PC-9 (cell line): ENCODE measurements around the gene KRT79. TPM values are rescaled to one million over a fixed set of nuclear protein-coding genes. Genes with fewer than 3 reads are reported as not detected.
A peak's percentile ranks its signal among the peaks of the same experiment; 100 is the strongest.

Experiments used
- BruUV-seq: library from RNA; stranded (reverse); fragments of 400-500 nt; replicated peaks from 2 replicates; lab custom pipeline; 2021; lab: Mats Ljungman, UMichigan
- CTCF ChIA-PET: fragments of 300-600 bp; sonication (Branson Sonifier 250); formaldehyde crosslinking; loops from one replicate; lab custom pipeline; 2022; ENCODE audit warnings: antibody characterized with exemption; lab: Charles Lee
- POLR2A ChIA-PET: fragments of 300-600 bp; sonication (Branson Sonifier 250); formaldehyde crosslinking; loops from one replicate; lab custom pipeline; 2022; ENCODE audit warnings: antibody characterized with exemption; ENCODE audit not compliant: unreplicated experiment; lab: Charles Lee
- DNase-seq, 2 experiments: peaks; one replicate each; pipeline versions ENCODE4 v3.0.0 to v3.0.0-alpha.2; 2015 to 2022; ENCODE audit warnings: mixed read lengths in 1 of 2
- H2AFZ ChIP-seq: fragments of 200-600 bp; sonication (generic); 2 replicates; pipeline ENCODE4 v1.8.1; 2017; ENCODE audit warnings: antibody characterized with exemption
- H3F3A ChIP-seq: fragments of 200-600 bp; sonication (generic); 2 replicates; pipeline ENCODE4 v1.8.1; 2017; ENCODE audit warnings: antibody characterized with exemption, mild to moderate bottlenecking, low read depth; ENCODE audit not compliant: insufficient read depth
- H3K27ac ChIP-seq: fragments of 200-600 bp; sonication (generic); 2 replicates; pipeline ENCODE4 v1.6.1; 2016; ENCODE audit warnings: mixed run types
- H3K27me3 ChIP-seq: fragments of 200-600 bp; sonication (generic); 2 replicates; pipeline ENCODE4 v1.6.1; 2016; ENCODE audit warnings: low read depth, mixed run types; ENCODE audit not compliant: insufficient read depth
- H3K36me3 ChIP-seq: fragments of 200-600 bp; sonication (generic); 2 replicates; pipeline ENCODE4 v1.6.1; 2016; ENCODE audit warnings: low read depth, mixed run types
- H3K4me1 ChIP-seq: fragments of 200-600 bp; sonication (generic); replicated peaks from 2 replicates; pipeline ENCODE4 v1.6.1; 2016; ENCODE audit warnings: mixed run types; ENCODE audit not compliant: insufficient read depth
- H3K4me2 ChIP-seq: fragments of 200-600 bp; sonication (generic); 2 replicates; pipeline ENCODE4 v1.6.1; 2017; ENCODE audit warnings: mixed run types
- H3K4me3 ChIP-seq: fragments of 200-600 bp; sonication (generic); 2 replicates; pipeline ENCODE4 v1.6.1; 2016; ENCODE audit warnings: mixed run types
- H3K79me2 ChIP-seq: fragments of 200-600 bp; sonication (generic); 2 replicates; pipeline ENCODE4 v1.6.1; 2017; ENCODE audit warnings: low read depth, mixed run types
- H3K9me2 ChIP-seq: fragments of 200-600 bp; sonication (generic); 2 replicates; pipeline ENCODE4 v1.8.1; 2017; ENCODE audit warnings: mild to moderate bottlenecking; ENCODE audit not compliant: insufficient read depth
- H3K9me3 ChIP-seq: fragments of 200-600 bp; sonication (generic); 2 replicates; pipeline ENCODE4 v1.8.1; 2016; ENCODE audit warnings: low read depth; ENCODE audit not compliant: insufficient read depth
- H4K20me1 ChIP-seq: fragments of 200-600 bp; sonication (generic); 2 replicates; pipeline ENCODE4 v1.8.1; 2017; ENCODE audit not compliant: insufficient read depth
- EZH2 ChIP-seq: fragments of 200-600 bp; sonication (generic); IDR thresholded peaks from 2 replicates; pipeline ENCODE4 v1.8.0; 2017; ENCODE audit warnings: antibody characterized with exemption, low read depth
- intact Hi-C: fragments of 100-400 bp; cut with micrococcal nuclease; formaldehyde crosslinking; loops from one replicate; pipeline ENCODE4 v1.10.0; 2022; ENCODE audit not compliant: unreplicated experiment
- total RNA-seq: library from RNA; stranded (reverse); gene quantifications from 2 replicates; pipeline ENCODE4 v1.2.3, GENCODE V29; 2021
- TF ChIP-seq, protein P1 (sequence below): fragments of 200-600 bp; sonication (generic); conservative IDR thresholded peaks from 2 replicates; pipeline ENCODE4 v1.6.1; 2017; ENCODE audit warnings: mixed run types, antibody characterized with exemption, mild to moderate bottlenecking, moderate library complexity

Gene KRT79
- total RNA-seq, 1 experiment from 2014 or later, result 0.28 TPM

DNA sequence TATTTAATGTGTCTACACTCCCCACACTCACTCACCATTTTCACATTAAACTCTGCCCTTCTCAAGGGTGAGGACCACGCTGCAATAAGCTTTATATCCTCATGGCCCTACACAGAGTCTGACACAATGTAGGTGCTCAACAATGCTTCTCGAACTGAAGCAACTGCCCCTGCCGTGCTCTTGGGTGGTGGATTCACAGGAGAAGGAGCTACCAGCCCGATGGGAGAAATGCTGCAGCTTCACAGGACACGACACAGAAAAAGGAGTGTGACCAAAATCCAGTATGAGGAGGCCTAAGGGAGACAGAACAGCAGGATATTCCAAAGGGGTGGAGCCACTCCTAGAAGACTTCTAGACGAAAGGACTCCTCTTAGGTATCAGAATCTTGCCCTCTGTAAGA is 31.7 kb downstream of the KRT79 start:
- H3K36me3 ChIP-seq, result no peaks in the 10 kb centered on the region
- CTCF ChIA-PET, result interaction anchor here (0.5 kb wide), 1 partner anchor 1465 kb away, joined by 4 read pairs; no protein-coding TSS in a partner anchor
- no peak overlapping the region for H3K4me2 ChIP-seq
- intact Hi-C loops, result no loop called here
- no peak for DNase-seq
- H3K27me3 ChIP-seq, result no peaks in the 10 kb centered on the region
- POLR2A ChIA-PET, result interaction anchor here (0.6 kb wide), 1 partner anchor 85 kb away, joined by 21 read pairs; no protein-coding TSS in a partner anchor
- H3K79me2 ChIP-seq, result no peaks in the 10 kb centered on the region
- H3K27ac ChIP-seq, result no peak overlapping the region
- no peak overlapping the region for H2AFZ ChIP-seq
- H3K9me2 ChIP-seq, result no peaks in the 10 kb centered on the region
- no peaks in the 10 kb centered on the region for H3K9me3 ChIP-seq
- TF ChIP-seq, protein P1, sequence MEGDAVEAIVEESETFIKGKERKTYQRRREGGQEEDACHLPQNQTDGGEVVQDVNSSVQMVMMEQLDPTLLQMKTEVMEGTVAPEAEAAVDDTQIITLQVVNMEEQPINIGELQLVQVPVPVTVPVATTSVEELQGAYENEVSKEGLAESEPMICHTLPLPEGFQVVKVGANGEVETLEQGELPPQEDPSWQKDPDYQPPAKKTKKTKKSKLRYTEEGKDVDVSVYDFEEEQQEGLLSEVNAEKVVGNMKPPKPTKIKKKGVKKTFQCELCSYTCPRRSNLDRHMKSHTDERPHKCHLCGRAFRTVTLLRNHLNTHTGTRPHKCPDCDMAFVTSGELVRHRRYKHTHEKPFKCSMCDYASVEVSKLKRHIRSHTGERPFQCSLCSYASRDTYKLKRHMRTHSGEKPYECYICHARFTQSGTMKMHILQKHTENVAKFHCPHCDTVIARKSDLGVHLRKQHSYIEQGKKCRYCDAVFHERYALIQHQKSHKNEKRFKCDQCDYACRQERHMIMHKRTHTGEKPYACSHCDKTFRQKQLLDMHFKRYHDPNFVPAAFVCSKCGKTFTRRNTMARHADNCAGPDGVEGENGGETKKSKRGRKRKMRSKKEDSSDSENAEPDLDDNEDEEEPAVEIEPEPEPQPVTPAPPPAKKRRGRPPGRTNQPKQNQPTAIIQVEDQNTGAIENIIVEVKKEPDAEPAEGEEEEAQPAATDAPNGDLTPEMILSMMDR, result no peak
- TF ChIP-seq EZH2, result no peak
- H3K4me1 ChIP-seq, result peaks cover 45% of the 10 kb centered on the region
- H3K4me3 ChIP-seq, result no peak overlapping the region
- no peaks in the 10 kb centered on the region for H4K20me1 ChIP-seq
- peaks cover 36% of the 10 kb centered on the region for H3F3A ChIP-seq
- no TSS peak for BruUV-seq

DNA sequence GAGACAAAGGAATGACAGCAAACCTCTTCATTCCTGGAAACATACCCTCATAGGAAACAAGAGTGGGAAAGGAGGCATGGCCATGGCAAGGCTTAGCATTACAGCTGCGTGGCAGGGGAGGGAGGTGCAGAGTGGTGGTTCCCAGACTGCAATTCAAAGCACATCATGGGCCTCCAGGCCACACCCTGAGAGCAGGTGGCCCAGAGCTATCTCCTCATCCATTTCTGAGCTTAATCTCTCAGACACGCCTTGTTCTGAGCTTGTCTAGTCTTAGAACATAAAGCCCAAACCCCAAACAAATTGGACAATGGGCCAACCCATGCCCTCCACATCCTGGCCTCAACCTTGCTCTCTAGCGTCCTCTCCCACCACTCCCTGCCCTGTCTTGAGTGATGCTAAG is 32.3 kb downstream of the KRT79 start:
- no TSS peak for BruUV-seq
- Histone ChIP-seq H3K9me2 (no peaks in the 10 kb centered on the region), H3K27me3 (no peaks in the 10 kb centered on the region), H3K4me2 (no peak overlapping the region), H3K4me1 (peaks cover 52% of the 10 kb centered on the region), H3K27ac (peak overlapping the region; percentile 88), H4K20me1 (no peaks in the 10 kb centered on the region), H3K79me2 (no peaks in the 10 kb centered on the region), H2AFZ (no peak overlapping the region), H3K36me3 (no peaks in the 10 kb centered on the region), H3F3A (peaks cover 36% of the 10 kb centered on the region), H3K9me3 (no peaks in the 10 kb centered on the region), H3K4me3 (no peak overlapping the region)
- TF ChIP-seq, protein P1, result no peak
- no peak for TF ChIP-seq EZH2
- intact Hi-C loops, result no loop called here
- POLR2A ChIA-PET, result interaction anchor here (0.6 kb wide), 1 partner anchor 84 kb away, joined by 21 read pairs; no protein-coding TSS in a partner anchor
- CTCF ChIA-PET, result interaction anchor here (0.5 kb wide), 1 partner anchor 1464 kb away, joined by 4 read pairs; no protein-coding TSS in a partner anchor
- no peak for DNase-seq

DNA sequence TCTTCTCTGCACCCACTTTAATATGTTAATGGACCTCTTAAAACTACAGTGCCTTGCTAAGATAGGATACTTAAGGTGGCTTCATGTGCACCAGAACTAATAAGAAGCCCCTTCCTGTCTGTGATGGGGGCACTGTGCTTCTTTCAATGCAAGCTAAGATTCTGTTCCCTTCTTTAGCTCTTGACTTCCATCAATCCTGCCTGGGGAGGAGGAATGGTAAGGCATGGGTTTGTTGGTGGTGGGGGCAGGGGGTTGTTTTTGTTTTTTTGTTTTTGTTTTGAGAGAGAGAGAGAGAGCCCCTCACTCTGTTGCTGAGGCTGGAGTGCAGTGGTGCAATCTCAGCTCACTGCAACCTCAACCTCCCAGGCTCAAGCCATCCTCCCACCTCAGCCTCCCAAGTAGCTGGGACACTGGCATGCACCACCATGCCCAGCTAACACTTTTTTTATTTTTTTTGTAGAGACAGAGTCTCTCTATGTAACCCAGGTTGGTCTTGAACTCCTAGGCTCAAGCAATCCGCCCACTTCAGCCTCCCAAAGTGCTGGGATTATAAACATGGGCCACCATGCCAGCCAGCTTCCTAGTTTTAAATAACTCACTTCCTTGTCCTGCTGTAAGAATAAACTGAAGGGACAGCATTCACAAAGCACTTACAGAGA is 33.7 kb downstream of the KRT79 start:
- no peaks in the 10 kb centered on the region for H3K9me2 ChIP-seq
- peaks cover 36% of the 10 kb centered on the region for H3F3A ChIP-seq
- intact Hi-C loops, result no loop called here
- no peaks in the 10 kb centered on the region for H3K27me3 ChIP-seq
- no peaks in the 10 kb centered on the region for H3K9me3 ChIP-seq
- no peak overlapping the region for H2AFZ ChIP-seq
- no TSS peak for BruUV-seq
- DNase-seq, result no peak
- H3K4me1 ChIP-seq, result peaks cover 55% of the 10 kb centered on the region
- POLR2A ChIA-PET, result interaction anchor here (0.7 kb wide), 1 partner anchor 650 kb away, joined by 8 read pairs; no protein-coding TSS in a partner anchor
- no peak for TF ChIP-seq EZH2
- no peaks in the 10 kb centered on the region for H4K20me1 ChIP-seq
- peak overlapping the region; percentile 37 for H3K4me2 ChIP-seq
- no peaks in the 10 kb centered on the region for H3K36me3 ChIP-seq
- CTCF ChIA-PET, result interaction anchor here (0.6 to 0.7 kb wide), 2 partner anchors 17 to 78 kb away, joined by 3 read pairs; no protein-coding TSS in a partner anchor
- H3K79me2 ChIP-seq, result no peaks in the 10 kb centered on the region
- H3K4me3 ChIP-seq, result no peak overlapping the region
- H3K27ac ChIP-seq, result peak overlapping the region; percentile 88
